CD4-positive, alpha-beta memory T cell (primary cell): ENCODE results near the gene TRIB2. TPM values are rescaled to one million over a fixed set of nuclear protein-coding genes. Genes with fewer than 3 reads are reported as not detected.

ENCODE experiments used
- CTCF ChIA-PET: fragments of 350-600 bp; sonication (Branson Sonifier 250); formaldehyde crosslinking; loops from one replicate; lab custom pipeline; 2021; ENCODE audit warnings: inconsistent platforms; ENCODE audit not compliant: partially characterized antibody; lab: Charles Lee
- POLR2A ChIA-PET: fragments of 350-600 bp; sonication (Branson Sonifier 250); formaldehyde crosslinking; loops from one replicate; lab custom pipeline; 2021; ENCODE audit not compliant: partially characterized antibody; lab: Charles Lee
- DNase-seq, 5 donors: peaks; one replicate each; pipeline versions ENCODE4 v3.0.0 to v3.0.0-alpha.2; 2020 to 2022; ENCODE audit warnings: mixed read lengths in 1 of 5
- H3K27ac ChIP-seq: one replicate; pipeline ENCODE4 v1.7.0; 2013; ENCODE audit warnings: low read depth, low read length
- H3K27me3 ChIP-seq: 2 replicates; pipeline ENCODE4 v1.7.0; 2013; ENCODE audit warnings: mild to moderate bottlenecking, low read length, moderate library complexity; ENCODE audit not compliant: insufficient read depth
- H3K36me3 ChIP-seq: 2 replicates; pipeline ENCODE4 v1.7.0; 2013; ENCODE audit warnings: mild to moderate bottlenecking, low read length, moderate library complexity; ENCODE audit not compliant: insufficient read depth
- H3K4me1 ChIP-seq: 2 replicates; pipeline ENCODE4 v1.7.0; 2013; ENCODE audit warnings: mild to moderate bottlenecking, low read length, moderate library complexity; ENCODE audit not compliant: insufficient read depth
- H3K4me3 ChIP-seq, 2 donors: one replicate each; pipeline ENCODE4 v1.7.0; 2013; ENCODE audit warnings: low read length in 2 of 2, mild to moderate bottlenecking in 1 of 2
- H3K9me3 ChIP-seq, 2 donors: one replicate each; pipeline ENCODE4 v1.7.0; 2013; ENCODE audit warnings: low read length in 2 of 2, control low read depth in 1 of 2; ENCODE audit not compliant: control insufficient read depth in 1 of 2
- H3K27ac Mint-ChIP-seq, 7 donors: one replicate each; pipeline ENCODE4 v1.8.0; 2020 to 2021; ENCODE audit warnings: mixed read lengths in 7 of 7, mild to moderate bottlenecking in 6 of 7, inconsistent platforms in 3 of 7, moderate library complexity in 3 of 7
- H3K27me3 Mint-ChIP-seq, 2 donors: one replicate each; pipeline ENCODE4 v1.8.0; 2020 to 2021; ENCODE audit warnings: mixed read lengths in 2 of 2
- H3K36me3 Mint-ChIP-seq, 2 donors: one replicate each; pipeline ENCODE4 v1.8.0; 2020 to 2021; ENCODE audit warnings: mixed read lengths in 2 of 2, inconsistent platforms in 1 of 2, mild to moderate bottlenecking in 1 of 2
- H3K4me1 Mint-ChIP-seq, 4 donors: one replicate each; pipeline ENCODE4 v1.8.0; 2020 to 2021; ENCODE audit warnings: mixed read lengths in 4 of 4, mild to moderate bottlenecking in 1 of 4
- H3K4me3 Mint-ChIP-seq, 8 donors: one replicate each; pipeline ENCODE4 v1.8.0; 2020 to 2021; ENCODE audit warnings: mixed read lengths in 8 of 8, mild to moderate bottlenecking in 7 of 8, moderate library complexity in 6 of 8, inconsistent platforms in 3 of 8
- H3K9me3 Mint-ChIP-seq, 8 donors: one replicate each; pipeline ENCODE4 v1.8.0; 2020 to 2021; ENCODE audit warnings: mixed read lengths in 8 of 8, mild to moderate bottlenecking in 5 of 8, inconsistent platforms in 3 of 8, moderate library complexity in 1 of 8
- intact Hi-C: fragments of 100-400 bp; cut with micrococcal nuclease; formaldehyde crosslinking; loops from one replicate; pipeline ENCODE4 v1.15.1; 2023
- polyA plus RNA-seq, 2 donors: library from polyadenylated mRNA; unstranded; fragments of 300-500 nt; fragmentation: Illumina TruSeq; gene quantifications; one replicate each; pipeline ENCODE4 v1.2.3, GENCODE V29; 2021
- total RNA-seq, 2 experiments: library from RNA; stranded (reverse); gene quantifications; one replicate each; pipeline ENCODE4 v1.2.3, GENCODE V29; 2021

TRIB2 gene
- total and polyA plus RNA-seq, 4 experiments from 2014 or later = 73.8 to 126 (median 101) TPM

DNA sequence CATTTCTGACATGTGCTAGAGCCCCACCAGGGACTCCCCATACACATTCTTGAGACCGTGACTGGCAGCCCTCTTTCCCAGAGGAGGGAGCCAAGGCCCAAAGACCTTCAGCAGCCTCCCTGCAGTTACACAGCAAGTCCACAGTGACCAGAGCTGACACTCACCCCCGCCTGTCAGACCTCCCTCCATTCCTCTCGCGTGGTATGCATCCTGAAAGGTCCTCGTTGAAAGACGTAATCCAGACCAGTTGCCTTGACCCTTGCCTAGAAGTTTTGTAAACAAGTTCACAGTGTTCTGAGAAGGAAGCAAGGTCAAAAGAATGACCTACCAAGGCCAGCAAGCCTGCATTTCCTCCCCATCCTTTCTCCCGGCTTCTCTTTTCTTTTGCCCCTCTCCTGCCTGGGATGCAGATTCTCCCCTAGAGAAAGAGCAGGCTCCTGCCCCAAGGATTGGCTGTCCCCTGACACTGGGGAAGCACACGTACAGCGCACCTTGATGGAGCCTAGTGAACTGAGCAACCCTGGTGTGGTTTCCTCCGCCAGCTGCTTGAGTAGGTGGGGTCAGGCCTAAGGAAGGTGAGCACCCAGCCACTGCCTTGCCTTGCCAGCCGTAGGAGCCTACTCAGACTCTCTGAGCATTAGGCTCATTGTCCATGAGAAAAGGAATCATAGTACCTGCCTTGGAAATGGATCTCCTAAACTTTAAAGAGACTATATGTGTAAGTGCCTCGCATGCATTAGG, 18.3 kb downstream of the TRIB2 start:
- ChIA-PET CTCF (interaction anchor here (1.3 to 1.4 kb wide), 2 partner anchors 15 to 19 kb away, joined by 3 to 4 read pairs; partner anchors contain the start of gene TRIB2), POLR2A (interaction anchor here (1.3 to 2.9 kb wide), 3 partner anchors 9 to 18 kb away, joined by 3 to 18 read pairs (median 7); partner anchors contain the start of gene TRIB2)
- peak overlapping the region in 3 of 8 donors; percentile 13 to 72 (median 26) for H3K4me3 Mint-ChIP-seq
- DNase-seq = no peak
- peak overlapping the region; percentile 18 for H3K27ac ChIP-seq
- peaks cover 82% of the 10 kb centered on the region for H3K4me1 ChIP-seq
- no peaks in the 10 kb centered on the region for H3K9me3 ChIP-seq
- intact Hi-C loops = no loop called here
- H3K36me3 ChIP-seq = peaks cover 76% of the 10 kb centered on the region
- H3K27ac Mint-ChIP-seq = peak overlapping the region; percentile 5 to 89 (median 85)
- H3K4me3 ChIP-seq = no peak overlapping the region
- H3K36me3 Mint-ChIP-seq = peaks cover 70 to 92% of the 10 kb centered on the region in 2 donors
- peaks cover 63 to 87% (median 73%) of the 10 kb centered on the region in 4 donors for H3K4me1 Mint-ChIP-seq
- no peaks in the 10 kb centered on the region for H3K27me3 ChIP-seq
- no peaks in the 10 kb centered on the region for H3K9me3 Mint-ChIP-seq
- no peaks in the 10 kb centered on the region for H3K27me3 Mint-ChIP-seq

DNA sequence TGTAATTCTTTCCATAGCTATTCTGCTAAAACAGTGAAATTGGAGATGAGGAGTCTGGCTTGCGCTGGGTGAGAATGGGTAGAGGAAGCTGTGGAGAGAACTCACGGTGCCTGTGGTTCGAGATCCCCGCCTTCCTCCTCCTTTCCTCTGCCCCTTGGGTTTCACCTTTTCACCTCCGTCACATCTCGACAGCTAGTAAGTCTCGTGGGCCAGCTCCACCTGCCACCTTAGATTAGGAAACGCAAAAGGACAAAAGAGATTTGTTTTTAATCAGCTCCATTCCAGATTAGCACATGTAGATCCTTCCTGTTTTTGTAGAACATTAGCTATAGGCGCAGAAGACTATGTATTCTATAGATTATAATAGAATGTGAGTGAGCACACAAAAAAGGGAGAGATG, 20.6 kb downstream of the TRIB2 start:
- peaks cover 60% of the 10 kb centered on the region for H3K4me1 ChIP-seq
- intact Hi-C loops = no loop called here
- no peaks in the 10 kb centered on the region for H3K9me3 Mint-ChIP-seq
- peaks cover 47 to 76% (median 58%) of the 10 kb centered on the region in 4 donors for H3K4me1 Mint-ChIP-seq
- H3K36me3 Mint-ChIP-seq = peaks cover 69 to 89% of the 10 kb centered on the region in 2 donors
- peaks cover 79% of the 10 kb centered on the region for H3K36me3 ChIP-seq
- no peaks in the 10 kb centered on the region for H3K9me3 ChIP-seq
- H3K27me3 ChIP-seq = no peaks in the 10 kb centered on the region
- H3K27ac ChIP-seq = no peak overlapping the region
- H3K27me3 Mint-ChIP-seq = no peaks in the 10 kb centered on the region
- peak overlapping the region in 6 of 7 donors; percentile 69 to 85 (median 75) for H3K27ac Mint-ChIP-seq
- DNase-seq = peak in 1 of 5 donors; percentile 35
- ChIA-PET CTCF (interaction anchor here (1.0 to 1.7 kb wide), 2 partner anchors 17 to 270 kb away, joined by 3 to 4 read pairs; no protein-coding TSS in a partner anchor), POLR2A (interaction anchor here (1.7 to 3.0 kb wide), 3 partner anchors 8 to 20 kb away, joined by 7 to 13 read pairs (median 9); partner anchors contain the start of gene TRIB2)
- H3K4me3 Mint-ChIP-seq = peak overlapping the region in 4 of 8 donors; percentile 9 to 72 (median 46)
- H3K4me3 ChIP-seq = no peak overlapping the region

DNA sequence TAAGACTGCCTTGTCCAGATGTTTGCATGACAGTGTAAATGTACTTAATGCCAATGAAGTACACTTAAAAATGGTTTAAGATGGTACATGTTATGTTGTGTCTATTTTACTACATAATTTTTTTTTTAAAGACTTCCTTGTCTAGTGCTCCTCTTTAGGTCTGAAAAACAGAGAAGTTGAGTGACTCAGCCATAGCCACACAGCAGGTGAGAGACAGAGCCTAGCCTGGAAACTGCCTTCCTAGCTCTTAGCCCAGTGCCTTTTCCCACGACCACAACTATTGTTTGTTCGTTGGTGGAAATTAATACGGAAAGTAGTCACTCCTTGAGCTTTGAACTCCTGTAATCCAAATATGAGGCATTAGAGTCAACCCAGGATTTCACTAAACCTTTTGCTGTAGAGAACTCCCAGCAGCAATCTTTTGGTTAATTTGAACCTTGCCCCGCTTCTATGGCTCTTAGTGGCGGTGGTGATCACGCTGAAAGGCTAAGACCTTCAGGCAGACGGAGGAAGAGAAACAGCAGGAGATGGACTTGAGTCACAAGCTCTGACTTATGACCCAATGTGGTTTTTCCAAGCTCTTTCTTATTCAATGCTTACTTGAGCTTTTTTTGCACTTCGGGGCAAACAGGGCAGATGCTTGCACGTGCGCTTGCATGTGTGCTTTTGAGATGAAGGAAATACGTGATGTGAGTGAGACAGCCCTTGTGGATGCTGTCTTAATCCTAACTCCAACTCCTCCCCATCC, 21.2 kb downstream of the TRIB2 start:
- H3K4me1 Mint-ChIP-seq = peaks cover 44 to 74% (median 55%) of the 10 kb centered on the region in 4 donors

DNA sequence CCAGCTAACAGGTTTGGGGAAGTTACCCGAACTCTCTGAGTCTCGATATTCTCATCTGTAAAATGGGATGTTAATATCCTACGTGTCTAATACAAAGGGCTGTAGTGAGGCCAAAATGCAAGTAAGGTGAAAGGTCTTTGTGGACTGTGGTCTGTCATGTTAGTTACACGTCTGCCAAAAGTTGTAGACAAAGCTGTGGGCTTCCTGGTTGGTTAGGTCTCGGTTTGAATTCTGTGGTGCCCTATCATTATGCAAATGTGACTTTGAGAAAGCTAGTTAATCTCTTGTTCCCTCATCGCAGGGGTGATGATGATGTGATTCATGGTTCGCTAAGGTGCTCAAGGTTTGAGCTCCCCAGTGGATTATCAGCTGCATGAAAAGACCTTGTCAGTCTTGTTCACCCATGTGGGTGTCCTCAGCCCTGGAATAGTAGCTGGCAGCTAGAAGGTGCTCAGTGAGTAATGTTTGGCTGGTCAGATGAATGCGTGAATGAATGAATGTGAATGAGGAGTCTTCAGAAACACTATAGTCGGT, 23.1 kb downstream of the TRIB2 start:
- Mint-ChIP-seq H3K27me3 (no peaks in the 10 kb centered on the region), H3K36me3 (peaks cover 61 to 80% of the 10 kb centered on the region in 2 donors), H3K4me3 (no peak overlapping the region), H3K27ac (peak overlapping the region in 5 of 7 donors; percentile 19 to 72 (median 39)), H3K4me1 (peaks cover 33 to 57% (median 42%) of the 10 kb centered on the region in 4 donors), H3K9me3 (no peaks in the 10 kb centered on the region)
- Histone ChIP-seq H3K36me3 (peaks cover 64% of the 10 kb centered on the region), H3K9me3 (no peaks in the 10 kb centered on the region), H3K4me3 (no peak overlapping the region), H3K4me1 (peaks cover 35% of the 10 kb centered on the region), H3K27ac (no peak overlapping the region), H3K27me3 (no peaks in the 10 kb centered on the region)
- DNase-seq = no peak
- intact Hi-C loops = no loop called here
- ChIA-PET CTCF (interaction anchor here (1.1 to 2.3 kb wide), 3 partner anchors 10 to 191 kb away, joined by 3 to 11 read pairs (median 6); no protein-coding TSS in a partner anchor), POLR2A (interaction anchor here (1.1 kb wide), 1 partner anchor 17 kb away, joined by 3 read pairs; no protein-coding TSS in a partner anchor)

More for the DNA sequence above, 21.2 kb downstream of the TRIB2 start:
- intact Hi-C loops = no loop called here
- no peaks in the 10 kb centered on the region for H3K9me3 ChIP-seq
- Mint-ChIP-seq H3K36me3 (peaks cover 71 to 93% of the 10 kb centered on the region in 2 donors), H3K27ac (peak overlapping the region; percentile 18 to 85 (median 34)), H3K9me3 (no peaks in the 10 kb centered on the region), H3K4me3 (no peak overlapping the region), H3K27me3 (no peaks in the 10 kb centered on the region)
- H3K36me3 ChIP-seq = peaks cover 74% of the 10 kb centered on the region
- no peak overlapping the region for H3K4me3 ChIP-seq
- ChIA-PET CTCF (interaction anchor here (0.8 to 1.0 kb wide), 2 partner anchors 17 kb away, joined by 3 read pairs; no protein-coding TSS in a partner anchor), POLR2A (interaction anchor here (1.7 to 3.0 kb wide), 2 partner anchors 9 to 17 kb away, joined by 9 to 13 read pairs; no protein-coding TSS in a partner anchor)
- H3K4me1 ChIP-seq = peaks cover 53% of the 10 kb centered on the region
- H3K27me3 ChIP-seq = no peaks in the 10 kb centered on the region
- H3K27ac ChIP-seq = no peak overlapping the region
- DNase-seq = no peak

DNA sequence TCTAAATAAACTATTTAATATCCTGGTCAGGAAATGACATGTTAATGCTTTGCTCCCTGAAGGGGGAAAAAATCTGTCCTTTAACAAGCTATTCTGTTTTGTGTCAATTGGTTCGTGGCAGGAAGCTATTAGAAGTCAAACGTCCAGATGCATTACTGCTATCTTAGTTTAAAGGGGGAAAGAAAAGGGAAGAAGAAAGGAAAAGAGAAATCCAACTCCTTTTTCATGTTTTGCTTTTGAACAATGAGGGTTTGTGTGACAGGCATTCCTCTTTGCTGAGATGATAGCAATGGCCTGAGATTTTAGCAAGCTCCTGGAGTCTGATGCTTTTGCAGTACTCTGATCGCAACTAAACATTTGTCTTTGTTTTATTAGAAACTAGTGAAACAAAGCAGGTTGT, 24.6 kb downstream of the TRIB2 start:
- intact Hi-C loops = no loop called here
- peaks cover 19% of the 10 kb centered on the region for H3K4me1 ChIP-seq
- H3K36me3 Mint-ChIP-seq = peaks cover 51 to 64% of the 10 kb centered on the region in 2 donors
- H3K36me3 ChIP-seq = peaks cover 50% of the 10 kb centered on the region
- H3K27ac ChIP-seq = no peak overlapping the region
- H3K4me3 Mint-ChIP-seq = no peak overlapping the region
- no peak overlapping the region for H3K4me3 ChIP-seq
- POLR2A ChIA-PET = interaction anchor here (0.6 to 1.1 kb wide), 2 partner anchors 13 to 624 kb away, joined by 3 read pairs; no protein-coding TSS in a partner anchor
- CTCF ChIA-PET = interaction anchor here (2.3 to 2.7 kb wide), 2 partner anchors 12 to 189 kb away, joined by 9 to 11 read pairs; no protein-coding TSS in a partner anchor
- peak overlapping the region in 3 of 7 donors; percentile 1 to 9 (median 5) for H3K27ac Mint-ChIP-seq
- H3K27me3 Mint-ChIP-seq = no peaks in the 10 kb centered on the region
- H3K27me3 ChIP-seq = no peaks in the 10 kb centered on the region
- no peaks in the 10 kb centered on the region for H3K9me3 Mint-ChIP-seq
- H3K4me1 Mint-ChIP-seq = peaks cover 20 to 41% (median 28%) of the 10 kb centered on the region in 4 donors
- no peaks in the 10 kb centered on the region for H3K9me3 ChIP-seq
- no peak for DNase-seq

DNA sequence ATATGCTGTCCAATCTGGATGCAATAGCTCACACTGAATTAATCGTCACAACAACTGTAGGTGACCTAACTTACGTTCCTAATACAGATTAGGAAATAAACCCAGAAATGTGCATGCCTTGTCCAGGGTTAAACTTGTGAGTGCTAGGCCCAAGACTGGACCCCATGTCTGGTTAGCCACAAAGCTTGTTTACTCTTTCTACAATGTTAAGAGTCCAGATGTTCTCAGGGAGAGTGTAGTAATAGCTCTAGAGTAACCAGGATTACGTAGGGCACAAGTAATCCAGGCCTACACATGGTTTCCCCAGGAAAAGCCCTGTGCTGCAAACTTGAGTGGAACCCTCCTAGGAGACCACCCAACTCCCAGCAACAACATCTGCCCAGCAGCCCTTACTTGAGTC, 26.2 kb downstream of the TRIB2 start:
- Histone ChIP-seq H3K4me3 (no peak overlapping the region), H3K9me3 (no peaks in the 10 kb centered on the region), H3K27me3 (no peaks in the 10 kb centered on the region), H3K27ac (no peak overlapping the region), H3K36me3 (peaks cover 41% of the 10 kb centered on the region), H3K4me1 (peaks cover 5% of the 10 kb centered on the region)
- ChIA-PET CTCF (interaction anchor here (2.7 kb wide), 1 partner anchor 188 kb away, joined by 9 read pairs; no protein-coding TSS in a partner anchor), POLR2A (no interaction called here)
- H3K36me3 Mint-ChIP-seq = peaks cover 39 to 50% of the 10 kb centered on the region in 2 donors
- peak overlapping the region in 1 of 7 donors; percentile 83 for H3K27ac Mint-ChIP-seq
- intact Hi-C loops = no loop called here
- no peak for DNase-seq
- no peaks in the 10 kb centered on the region for H3K27me3 Mint-ChIP-seq
- H3K4me1 Mint-ChIP-seq = peaks cover 11 to 28% (median 19%) of the 10 kb centered on the region in 4 donors
- H3K9me3 Mint-ChIP-seq = no peaks in the 10 kb centered on the region
- H3K4me3 Mint-ChIP-seq = no peak overlapping the region
